ENCODE results near the gene KLF2. TPM values are rescaled to one million over a fixed set of nuclear protein-coding genes. Genes with fewer than 3 reads are reported as not detected.
A peak's percentile ranks its signal among the peaks of the same experiment; 100 is the strongest.
"Not testable (repeated sequence)": the region's sequence is repeated elsewhere in the genome, so short reads cannot be mapped to it uniquely, and the experiment has no call there.

The KLF2 gene
- total RNA-seq, 1 donor from 2014 or later, result 252 TPM

DNA sequence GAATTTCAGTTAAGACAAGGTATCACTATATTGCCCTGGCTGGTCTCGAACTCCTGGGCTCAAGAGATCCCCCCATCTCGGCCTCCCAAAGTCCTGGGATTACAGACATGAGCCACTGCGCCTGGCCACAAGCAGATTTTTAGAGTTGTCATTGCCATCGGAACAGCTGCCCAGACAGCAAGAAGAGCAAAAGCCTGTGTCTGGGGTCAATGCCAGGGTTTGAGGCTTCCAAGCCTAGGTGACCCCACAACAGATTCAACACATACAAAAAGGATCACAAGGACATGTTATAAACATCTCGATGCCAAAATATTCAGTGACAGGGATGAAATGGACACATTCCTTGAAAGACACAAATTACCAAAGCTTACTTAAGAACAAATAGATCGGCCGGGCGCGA is 40.1 kb upstream of the KLF2 start:
- Histone ChIP-seq H3K27ac (peak overlapping the region; percentile 87), H3K36me3 (no peaks in the 10 kb centered on the region), H3K9me3 (no peaks in the 10 kb centered on the region), H3K27me3 (no peaks in the 10 kb centered on the region), H3K4me1 (peaks cover 45% of the 10 kb centered on the region), H3K4me3 (no peak overlapping the region)
- no peak for TF ChIP-seq POLR2A (IDR thresholded peaks at IDR 0.05)
- TF ChIP-seq POLR2AphosphoS5 (IDR thresholded peaks at IDR 0.05; ENCODE audit: insufficient read depth in 1 of 2, low read depth in 1 of 2), result no peak
- TF ChIP-seq, protein P1, sequence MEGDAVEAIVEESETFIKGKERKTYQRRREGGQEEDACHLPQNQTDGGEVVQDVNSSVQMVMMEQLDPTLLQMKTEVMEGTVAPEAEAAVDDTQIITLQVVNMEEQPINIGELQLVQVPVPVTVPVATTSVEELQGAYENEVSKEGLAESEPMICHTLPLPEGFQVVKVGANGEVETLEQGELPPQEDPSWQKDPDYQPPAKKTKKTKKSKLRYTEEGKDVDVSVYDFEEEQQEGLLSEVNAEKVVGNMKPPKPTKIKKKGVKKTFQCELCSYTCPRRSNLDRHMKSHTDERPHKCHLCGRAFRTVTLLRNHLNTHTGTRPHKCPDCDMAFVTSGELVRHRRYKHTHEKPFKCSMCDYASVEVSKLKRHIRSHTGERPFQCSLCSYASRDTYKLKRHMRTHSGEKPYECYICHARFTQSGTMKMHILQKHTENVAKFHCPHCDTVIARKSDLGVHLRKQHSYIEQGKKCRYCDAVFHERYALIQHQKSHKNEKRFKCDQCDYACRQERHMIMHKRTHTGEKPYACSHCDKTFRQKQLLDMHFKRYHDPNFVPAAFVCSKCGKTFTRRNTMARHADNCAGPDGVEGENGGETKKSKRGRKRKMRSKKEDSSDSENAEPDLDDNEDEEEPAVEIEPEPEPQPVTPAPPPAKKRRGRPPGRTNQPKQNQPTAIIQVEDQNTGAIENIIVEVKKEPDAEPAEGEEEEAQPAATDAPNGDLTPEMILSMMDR (IDR thresholded peaks at IDR 0.05), result no peak
- no peak for DNase-seq (ENCODE audit: extremely low spot score in 2 of 2)
- intact Hi-C loops (cut with DNase I), result loop anchor here (2.0 kb wide), 1 partner anchor 42 kb away; no protein-coding TSS in a partner anchor

DNA sequence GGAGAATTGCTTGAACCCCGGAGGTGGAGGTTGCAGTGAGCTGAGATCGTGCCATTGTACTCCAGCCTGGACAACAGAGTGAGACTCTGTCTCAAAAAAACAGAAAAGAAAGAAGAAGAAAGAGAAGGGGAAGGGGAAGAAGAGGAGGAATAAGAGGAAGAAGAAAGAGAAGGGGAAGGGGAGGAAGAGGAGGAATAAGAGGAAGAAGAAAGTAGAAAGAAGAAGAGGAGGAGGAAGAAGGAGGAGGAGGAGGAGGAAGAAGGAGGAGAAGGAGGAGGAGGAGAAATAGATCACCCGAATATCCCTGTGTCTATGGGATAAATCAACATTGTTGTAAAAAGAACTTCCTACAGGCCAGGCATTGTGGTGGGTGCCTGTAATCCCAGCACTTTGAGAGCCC is 39.5 kb upstream of the KLF2 start:
- Histone ChIP-seq H3K4me1 (peaks cover 39% of the 10 kb centered on the region), H3K27ac (peak overlapping the region; percentile 87)
- not testable (repeated sequence) for H3K4me3 ChIP-seq; H3K27me3 ChIP-seq; DNase-seq (ENCODE audit: extremely low spot score in 2 of 2); H3K36me3 ChIP-seq; H3K9me3 ChIP-seq
- intact Hi-C loops (cut with DNase I), result loop anchor here (2.0 kb wide), 1 partner anchor 42 kb away; no protein-coding TSS in a partner anchor

DNA sequence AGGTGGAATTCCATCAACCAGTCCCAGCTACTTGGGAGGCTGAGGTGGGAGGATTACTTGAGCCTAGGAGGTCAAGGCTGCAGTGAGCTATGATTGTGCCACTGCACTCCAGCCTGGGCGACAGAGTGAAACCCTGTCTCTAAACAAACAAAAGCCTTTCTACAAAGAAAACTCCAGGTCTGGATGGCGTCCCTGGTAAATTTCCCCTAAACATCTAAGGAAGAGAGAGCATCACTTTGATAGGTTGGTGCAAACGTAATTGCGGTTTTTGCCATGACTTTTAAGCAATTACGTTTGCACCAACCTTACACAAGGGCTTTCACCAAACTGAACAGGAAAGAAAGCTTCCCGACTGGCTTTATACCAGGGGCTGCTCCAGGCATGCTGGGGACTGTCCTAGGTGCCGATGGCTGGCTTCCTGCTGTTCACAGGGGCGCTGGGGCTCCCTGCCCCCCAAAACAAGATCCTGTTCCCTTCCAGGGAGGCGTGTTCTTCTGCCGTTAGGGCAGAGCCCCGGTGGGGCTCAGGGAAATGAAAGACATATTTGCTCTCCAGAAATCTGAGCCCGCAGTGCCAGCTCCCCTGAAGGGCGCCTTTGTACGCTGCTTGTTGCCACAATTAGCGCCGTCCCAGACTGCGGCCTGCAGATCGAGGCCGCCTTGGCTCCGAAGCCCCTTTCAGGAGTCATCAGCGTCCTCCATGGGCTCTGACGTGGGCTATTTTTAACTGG is 38.7 kb upstream of the KLF2 start:
- H3K4me3 ChIP-seq, result peak overlapping the region in 1 of 2 donors; percentile 5
- intact Hi-C loops (cut with DNase I), result loop anchor here (2.0 kb wide), 1 partner anchor 41 kb away; no protein-coding TSS in a partner anchor
- H3K4me1 ChIP-seq, result peaks cover 33% of the 10 kb centered on the region

DNA sequence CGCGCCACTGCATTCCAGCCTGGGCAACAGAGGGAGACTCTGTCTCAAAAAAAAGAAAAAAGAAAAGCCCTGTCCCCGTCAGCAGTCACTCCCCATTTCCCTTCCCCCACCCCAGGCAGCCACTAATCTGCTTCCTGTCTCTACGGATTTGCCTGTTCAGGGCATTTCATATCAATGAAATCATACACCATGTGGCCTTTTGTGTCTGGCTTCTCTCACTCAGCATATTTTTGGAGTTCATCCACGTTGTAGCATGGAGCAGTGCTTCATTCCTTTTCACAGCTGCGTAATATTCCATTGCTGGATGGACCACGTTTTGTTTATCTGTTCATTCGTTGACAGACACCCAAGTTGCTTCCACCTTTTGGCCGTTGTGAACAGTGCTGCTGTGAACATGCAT is 36.1 kb upstream of the KLF2 start:
- DNase-seq (ENCODE audit: extremely low spot score in 2 of 2), result no peak
- intact Hi-C loops (cut with DNase I), result no loop called here
- no peaks in the 10 kb centered on the region for H3K36me3 ChIP-seq
- TF ChIP-seq, protein P1 (IDR thresholded peaks at IDR 0.05), result no peak
- no peak for TF ChIP-seq POLR2A (IDR thresholded peaks at IDR 0.05)
- no peak for TF ChIP-seq POLR2AphosphoS5 (IDR thresholded peaks at IDR 0.05; ENCODE audit: insufficient read depth in 1 of 2, low read depth in 1 of 2)
- H3K4me3 ChIP-seq, result no peak overlapping the region
- no peaks in the 10 kb centered on the region for H3K27me3 ChIP-seq
- H3K4me1 ChIP-seq, result peaks cover 27% of the 10 kb centered on the region
- H3K9me3 ChIP-seq, result no peaks in the 10 kb centered on the region
- no peak overlapping the region for H3K27ac ChIP-seq

More for the DNA sequence above, 38.7 kb upstream of the KLF2 start:
- H3K9me3 ChIP-seq, result no peaks in the 10 kb centered on the region
- no peak for DNase-seq (ENCODE audit: extremely low spot score in 2 of 2)
- H3K36me3 ChIP-seq, result no peaks in the 10 kb centered on the region
- TF ChIP-seq POLR2A (IDR thresholded peaks at IDR 0.05), result no peak
- TF ChIP-seq, protein P1 (IDR thresholded peaks at IDR 0.05), result no peak
- peak in 1 of 2 donors; percentile 32 for TF ChIP-seq POLR2AphosphoS5 (IDR thresholded peaks at IDR 0.05; ENCODE audit: insufficient read depth in 1 of 2, low read depth in 1 of 2)
- H3K27ac ChIP-seq, result peak overlapping the region; percentile 87
- no peaks in the 10 kb centered on the region for H3K27me3 ChIP-seq

DNA sequence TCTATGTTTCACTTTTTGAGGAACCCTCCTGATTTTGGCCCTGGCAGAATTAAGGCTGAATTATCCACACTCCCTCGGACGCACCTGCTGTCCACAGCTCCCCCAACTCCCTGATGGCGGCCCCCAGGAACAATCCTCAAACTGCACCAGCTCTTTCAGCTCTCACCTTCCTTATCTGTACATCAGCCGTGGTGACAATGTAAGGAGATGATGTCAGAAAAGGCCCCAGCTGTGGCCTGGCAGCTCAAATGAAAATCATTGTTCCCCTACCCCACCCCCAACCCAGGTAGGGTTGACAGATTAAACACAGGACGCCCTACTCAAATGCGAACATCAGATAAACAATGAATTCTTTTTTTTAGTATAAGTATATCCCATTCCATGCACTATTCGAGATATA is 35.0 kb upstream of the KLF2 start:
- TF ChIP-seq, protein P1 (IDR thresholded peaks at IDR 0.05), result no peak
- TF ChIP-seq POLR2AphosphoS5 (IDR thresholded peaks at IDR 0.05; ENCODE audit: insufficient read depth in 1 of 2, low read depth in 1 of 2) (no peak), POLR2A (IDR thresholded peaks at IDR 0.05) (no peak)
- H3K4me3 ChIP-seq, result no peak overlapping the region
- no peak for DNase-seq (ENCODE audit: extremely low spot score in 2 of 2)
- H3K27ac ChIP-seq, result no peak overlapping the region
- no peaks in the 10 kb centered on the region for H3K27me3 ChIP-seq
- no peaks in the 10 kb centered on the region for H3K9me3 ChIP-seq
- H3K36me3 ChIP-seq, result no peaks in the 10 kb centered on the region
- intact Hi-C loops (cut with DNase I), result no loop called here
- H3K4me1 ChIP-seq, result peaks cover 27% of the 10 kb centered on the region
